ENCODE measurements around the gene SH3RF1. TPM values are rescaled to one million over a fixed set of nuclear protein-coding genes. Genes with fewer than 3 reads are reported as not detected.

Gene SH3RF1
- total and polyA plus RNA-seq, 2 of the 8 experiments (the other 6 are each of a cell fraction or from before 2014, with no cell fraction given), result 6.9 to 15.1 TPM

- no peaks in the 10 kb centered on the region for H3K79me2 ChIP-seq (ENCODE audit: control insufficient read depth in 1 of 2, insufficient read depth in 2 of 2, low read length in 2 of 2)
Observed at GRCh38 chr4:169098969-169099690, 171.6 kb downstream of the SH3RF1 start.

More at GRCh38 chr4:169098969-169099690, 171.6 kb downstream of the SH3RF1 start:
- 90% methylated on average over 4 of the region's 4 CpGs; no CpG with 5 or more reads in 1 of the 2 experiments for WGBS, 2 experiments (ENCODE audit: extremely low coverage in 1 of 2, insufficient coverage in 1 of 2, insufficient read length in 1 of 2, insufficient replicate concordance in 2 of 2, low coverage in 1 of 2, low lambda C conversion rate in 2 of 2, missing lambda C conversion rate in 1 of 2)
- no peak overlapping the region for H3K18ac ChIP-seq (ENCODE audit: extremely low read depth, low read length)
- no peak for DNase-seq (ENCODE audit: low read depth in 1 of 2, low spot score in 2 of 2)
- POLR2A ChIA-PET (ENCODE audit: partially characterized antibody), result no interaction called here
- H3K56ac ChIP-seq (replicated peaks; ENCODE audit: insufficient read length, low read depth, low read length), result no peak overlapping the region
- H3K9ac ChIP-seq (replicated peaks in 1 of 4; ENCODE audit: extremely low read depth in 1 of 4, low read depth in 3 of 4, low read length in 3 of 4), result no peak overlapping the region
- no peak overlapping the region for H3K4me3 ChIP-seq (ENCODE audit: extremely low read depth in 1 of 4, insufficient read depth in 2 of 4, low read depth in 3 of 4, low read length in 4 of 4)
- TF ChIP-seq, protein P1, sequence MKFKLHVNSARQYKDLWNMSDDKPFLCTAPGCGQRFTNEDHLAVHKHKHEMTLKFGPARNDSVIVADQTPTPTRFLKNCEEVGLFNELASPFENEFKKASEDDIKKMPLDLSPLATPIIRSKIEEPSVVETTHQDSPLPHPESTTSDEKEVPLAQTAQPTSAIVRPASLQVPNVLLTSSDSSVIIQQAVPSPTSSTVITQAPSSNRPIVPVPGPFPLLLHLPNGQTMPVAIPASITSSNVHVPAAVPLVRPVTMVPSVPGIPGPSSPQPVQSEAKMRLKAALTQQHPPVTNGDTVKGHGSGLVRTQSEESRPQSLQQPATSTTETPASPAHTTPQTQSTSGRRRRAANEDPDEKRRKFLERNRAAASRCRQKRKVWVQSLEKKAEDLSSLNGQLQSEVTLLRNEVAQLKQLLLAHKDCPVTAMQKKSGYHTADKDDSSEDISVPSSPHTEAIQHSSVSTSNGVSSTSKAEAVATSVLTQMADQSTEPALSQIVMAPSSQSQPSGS (IDR thresholded peaks at IDR 0.05; ENCODE audit: low read length), result no peak
- TF ChIP-seq HDAC6 (IDR thresholded peaks at IDR 0.05; ENCODE audit: low read depth, low read length) (no peak), TCF12 (IDR thresholded peaks at IDR 0.05; ENCODE audit: low read depth, low read length) (no peak), JUND (IDR thresholded peaks at IDR 0.05; ENCODE audit: low read length) (no peak), TAF7 (optimal IDR thresholded peaks at IDR 0.05; ENCODE audit: borderline replicate concordance, low read depth, low read length) (no peak)
- CTCF ChIA-PET (ENCODE audit: partially characterized antibody), result interaction anchor here (0.6 to 2.3 kb wide), 3 partner anchors 10 to 22 kb away, joined by 3 to 6 read pairs (median 3); no protein-coding TSS in a partner anchor
- no peak overlapping the region for H4K91ac ChIP-seq (replicated peaks; ENCODE audit: insufficient read length, low read length)
- no peaks in the 10 kb centered on the region for H3K9me3 ChIP-seq (ENCODE audit: insufficient read depth in 2 of 2, low read depth in 1 of 2, low read length in 1 of 2)
- H3K14ac ChIP-seq (ENCODE audit: insufficient read length), result no peak overlapping the region
- peaks cover 0 to 7% (median 3%) of the 10 kb centered on the region in 4 experiments; a peak in 2 of 8 replicates for H3K36me3 ChIP-seq (ENCODE audit: control insufficient read depth in 2 of 4, insufficient read depth in 4 of 4, low read length in 3 of 4)
- no peak overlapping the region for H2BK15ac ChIP-seq (ENCODE audit: low read length)
- H3K23ac ChIP-seq (ENCODE audit: insufficient read length), result no peak overlapping the region
- H2AK5ac ChIP-seq (ENCODE audit: low read depth, low read length), result no peak overlapping the region
- no peak overlapping the region for H2AFZ ChIP-seq (ENCODE audit: low read length)
- H3K4me2 ChIP-seq (ENCODE audit: insufficient read depth in 1 of 2, low read depth in 2 of 2, low read length in 2 of 2), result no peak overlapping the region
- peaks cover 0 to 2% (median 2%) of the 10 kb centered on the region in 4 experiments; a peak in 4 of 7 replicates for H3K4me1 ChIP-seq (replicated peaks in 1 of 4; ENCODE audit: control insufficient read depth in 3 of 4, insufficient read depth in 4 of 4, low read length in 3 of 4)
- no peak for FAIRE-seq
- no peaks in the 10 kb centered on the region for H3K27me3 ChIP-seq (replicated peaks in 1 of 4; ENCODE audit: control insufficient read depth in 3 of 4, extremely low read depth in 1 of 4, insufficient read depth in 3 of 4, low read length in 3 of 4)
- no peak overlapping the region for H4K5ac ChIP-seq (ENCODE audit: insufficient read length, low read depth, low read length)
- no peak overlapping the region for H2BK5ac ChIP-seq (ENCODE audit: low read depth, low read length)
- no peaks in the 10 kb centered on the region for H3K79me1 ChIP-seq (ENCODE audit: low read depth, low read length)
- no peak overlapping the region for H4K8ac ChIP-seq (ENCODE audit: extremely low read depth, insufficient read depth, low read length)
- no peak overlapping the region for H3K27ac ChIP-seq (ENCODE audit: low read depth, low read length)
- no peak overlapping the region for H3K4ac ChIP-seq (replicated peaks; ENCODE audit: insufficient read length, low read depth, low read length)
- no peak overlapping the region for H2BK20ac ChIP-seq (ENCODE audit: low read length)
- peaks cover 1% of the 10 kb centered on the region; the same call in 1 of the 2 replicates for H3K23me2 ChIP-seq (ENCODE audit: low read depth, low read length)
- H2BK120ac ChIP-seq (replicated peaks; ENCODE audit: low read depth, low read length), result no peak overlapping the region
- H4K20me1 ChIP-seq (replicated peaks in 1 of 2; ENCODE audit: control insufficient read depth in 1 of 2, insufficient read depth in 2 of 2, low read length in 2 of 2), result no peaks in the 10 kb centered on the region
- H2BK12ac ChIP-seq (ENCODE audit: low read depth, low read length), result no peak overlapping the region
